Stimulated activated CD8-positive, alpha-beta memory T cell treated with anti-CD3 and anti-CD28 coated beads, Interleukin-15, amount 100 ng/mL, for 4 hours (primary cell): ENCODE data around the gene ASXL3.

ENCODE experiments used
- DNase-seq, 2 donors: peaks; one replicate each; pipeline ENCODE4 v3.0.0-alpha.2; 2020; ENCODE audit warnings: low read depth in 2 of 2

Gene ASXL3

DNA sequence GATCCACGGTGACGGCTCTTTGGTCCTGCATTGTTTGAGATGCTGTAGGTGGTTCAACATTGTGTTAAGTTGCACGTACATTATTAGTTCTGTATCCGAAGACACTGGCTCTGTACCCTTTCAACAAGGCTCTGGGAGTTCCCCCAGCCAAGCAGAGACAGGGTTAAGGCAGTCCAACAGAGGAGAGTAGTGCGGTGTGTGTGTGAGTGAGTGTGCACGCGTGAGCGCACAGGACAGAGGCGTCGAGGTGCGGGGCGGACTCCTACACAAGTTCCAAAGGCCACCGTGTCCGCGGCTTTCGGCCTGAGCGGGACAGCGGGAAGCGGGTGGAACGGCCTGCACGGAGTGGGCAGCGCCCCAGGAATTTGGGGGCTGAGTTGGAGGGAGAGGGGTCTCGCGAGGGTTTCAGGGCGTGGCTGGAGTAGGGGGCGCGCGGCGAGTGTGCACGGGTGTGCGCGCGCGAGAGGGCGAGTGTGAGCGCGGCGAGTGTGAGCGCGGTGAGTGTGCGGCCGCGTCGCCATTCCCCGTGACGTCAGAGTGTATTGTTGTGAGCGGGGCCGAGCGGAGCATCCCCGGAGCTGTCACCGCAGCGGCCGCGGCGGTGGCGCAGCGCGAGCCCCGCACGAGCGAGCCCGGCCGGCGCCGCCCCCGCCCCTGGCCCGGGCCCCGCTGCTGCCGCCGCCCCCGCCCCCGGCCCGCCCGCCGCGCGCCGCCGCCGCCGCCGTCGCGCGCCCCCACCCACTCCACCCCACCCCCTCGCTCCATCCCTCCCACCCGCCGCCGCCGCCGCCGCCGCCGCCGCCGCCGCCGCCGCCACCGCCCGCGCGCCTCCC lies at the start of gene ASXL3:
ASXL3 (plus strand) TSS at position 535 of the 833 bp plus-strand sequence. CDS start 413 bp downstream, outside the sequence.
- no peak for DNase-seq

- DNase-seq, result no peak
These were observed 45.0 kb upstream of the ASXL3 start for GRCh38 chr18:33532978-33533377.

- no peak for DNase-seq
These were observed 41.1 kb upstream of the ASXL3 start for GRCh38 chr18:33536904-33537303.

DNA sequence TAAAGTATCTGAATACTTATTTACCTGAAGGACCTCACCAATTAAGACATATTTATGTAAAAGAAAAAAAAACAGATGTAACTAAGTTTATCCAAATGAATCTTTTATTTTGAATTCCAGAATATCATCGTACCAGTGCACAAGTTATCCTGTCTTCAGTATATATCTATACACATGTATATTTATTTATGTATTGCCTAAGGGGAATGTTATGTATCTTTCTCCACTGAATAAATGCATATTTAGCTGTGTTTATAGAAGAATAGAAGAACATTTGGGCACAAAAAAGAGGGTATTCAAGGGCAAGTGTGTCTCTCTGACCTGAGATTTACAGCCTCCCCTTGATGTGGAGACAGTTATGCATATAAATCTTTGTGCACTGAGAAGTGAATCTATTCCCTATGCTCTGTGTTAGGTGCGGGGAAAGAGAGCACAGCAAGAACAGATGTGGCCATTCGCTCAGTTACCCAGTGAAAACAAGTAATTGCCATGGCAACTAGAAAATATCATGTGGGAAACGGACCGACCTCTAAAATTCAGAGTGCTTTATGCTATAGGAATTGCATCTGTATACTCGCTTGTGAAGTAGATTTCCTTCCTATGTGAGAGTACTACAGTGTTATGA lies 39.5 kb upstream of the ASXL3 start:
- DNase-seq, result no peak

DNA sequence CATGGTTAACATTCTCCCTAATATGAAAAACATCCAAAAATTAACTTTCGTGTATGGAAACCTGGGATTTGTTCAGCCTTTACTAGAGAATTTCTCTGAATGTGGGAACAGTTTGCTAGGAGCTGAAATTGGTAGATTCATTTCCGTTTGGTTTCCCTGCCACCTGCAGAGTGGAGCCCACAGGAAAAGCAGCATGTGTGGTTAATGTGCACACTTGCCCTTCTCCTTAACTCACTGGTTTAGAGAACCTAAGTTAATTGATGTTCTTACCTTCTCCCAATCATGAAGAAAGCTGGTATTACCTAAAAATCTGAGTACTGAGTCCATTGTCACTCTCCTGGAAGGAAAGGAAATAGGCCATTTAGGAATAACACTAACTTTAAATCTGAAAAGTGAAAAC lies 37.6 kb upstream of the ASXL3 start:
- no peak for DNase-seq

- DNase-seq, result no peak
These were observed 36.7 kb upstream of the ASXL3 start for GRCh38 chr18:33541316-33541715.

GRCh38 chr18:33556846-33557245 lies 21.2 kb upstream of the ASXL3 start:
- no peak for DNase-seq

- no peak for DNase-seq
These were observed 20.3 kb upstream of the ASXL3 start for GRCh38 chr18:33557706-33558105.

DNA sequence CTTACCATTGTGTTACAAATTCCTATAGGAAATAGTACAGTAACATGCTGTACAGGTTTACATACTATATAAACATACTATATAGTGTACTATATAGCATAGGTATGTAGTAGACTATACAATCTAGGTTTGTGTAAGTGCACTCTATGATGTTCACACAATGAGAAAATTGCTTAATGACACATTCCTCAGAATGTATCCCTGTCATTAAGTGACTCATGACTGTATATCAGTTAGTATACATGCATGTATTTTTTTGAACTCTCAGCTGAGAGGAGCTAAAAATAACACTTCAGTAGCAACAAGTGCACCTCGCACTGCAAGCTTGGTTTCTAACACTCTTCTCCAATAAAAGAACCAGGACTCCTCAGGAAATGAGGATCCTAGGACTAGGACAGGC lies 19.5 kb upstream of the ASXL3 start:
- no peak for DNase-seq

GRCh38 chr18:33560686-33561370 lies 17.2 kb upstream of the ASXL3 start:
- no peak for DNase-seq

GRCh38 chr18:33562741-33563140 lies 15.3 kb upstream of the ASXL3 start:
- no peak for DNase-seq

GRCh38 chr18:33567705-33568104 lies 10.3 kb upstream of the ASXL3 start:
- no peak for DNase-seq

- DNase-seq, result no peak
These were observed 5.8 kb upstream of the ASXL3 start for GRCh38 chr18:33571998-33572787.

DNA sequence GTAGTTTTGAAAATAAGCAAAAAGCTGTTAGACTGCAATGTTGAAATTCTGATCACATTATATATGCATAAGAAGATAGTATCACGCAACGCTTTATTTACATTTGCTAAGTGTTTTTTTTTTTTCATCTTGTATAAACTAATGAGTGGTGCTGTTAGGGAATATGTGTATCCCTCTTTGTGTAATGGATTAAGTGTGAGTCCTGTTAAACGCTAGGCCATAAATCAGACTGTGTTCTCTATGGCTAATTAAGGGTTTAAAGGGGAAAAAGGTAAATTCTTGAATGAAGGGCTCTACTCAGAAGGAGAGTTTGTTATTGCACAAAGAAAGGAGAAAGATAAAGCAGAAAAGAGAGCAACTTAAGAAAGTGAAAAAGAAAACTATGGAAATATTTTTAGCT lies 4.8 kb upstream of the ASXL3 start:
- DNase-seq, result no peak

- no peak for DNase-seq
These were observed 2.6 kb upstream of the ASXL3 start for GRCh38 chr18:33575451-33575850.

DNA sequence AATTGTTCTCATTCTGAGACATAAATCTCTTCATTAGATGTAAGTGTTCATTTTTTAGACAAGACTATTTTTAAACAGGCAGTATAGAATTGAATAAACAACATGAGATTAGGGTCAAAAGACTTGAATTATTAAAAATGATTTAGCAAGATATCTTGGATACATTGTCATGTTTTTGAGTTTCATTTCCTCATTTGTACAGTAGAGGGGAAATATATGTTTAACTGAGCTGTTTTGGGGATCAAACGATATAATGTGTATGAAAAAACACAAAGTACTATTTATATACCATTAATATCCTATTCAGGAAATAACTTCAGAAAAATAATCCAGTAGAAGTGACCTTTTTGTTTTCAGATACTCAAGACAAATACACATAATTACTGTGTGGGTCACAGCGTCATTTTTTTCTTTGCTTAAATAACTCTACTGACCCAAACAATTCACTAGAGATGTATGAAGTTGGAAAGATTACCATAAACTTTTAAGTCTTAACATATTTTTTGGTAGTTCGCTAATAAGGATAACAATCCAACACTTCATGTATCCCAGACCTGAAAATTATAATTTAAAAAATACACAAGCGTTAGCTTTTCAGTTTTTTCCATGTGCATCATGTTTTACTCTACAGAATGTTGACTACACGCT lies 896 bp upstream of the ASXL3 start:
- no peak for DNase-seq

GRCh38 chr18:33578518-33579348 lies 714 bp downstream of the ASXL3 start:
- no peak for DNase-seq

GRCh38 chr18:33579349-33580215 lies 1.6 kb downstream of the ASXL3 start:
- no peak for DNase-seq

GRCh38 chr18:33580546-33580945 lies 2.5 kb downstream of the ASXL3 start:
- no peak for DNase-seq

GRCh38 chr18:33581856-33582255 lies 3.8 kb downstream of the ASXL3 start:
- DNase-seq, result no peak
